Measurements from ENCODE around the gene NTF4.
"Not testable (repeated sequence)": the region's sequence is repeated elsewhere in the genome, so short reads cannot be mapped to it uniquely, and the experiment has no call there.

NTF4 gene

DNA sequence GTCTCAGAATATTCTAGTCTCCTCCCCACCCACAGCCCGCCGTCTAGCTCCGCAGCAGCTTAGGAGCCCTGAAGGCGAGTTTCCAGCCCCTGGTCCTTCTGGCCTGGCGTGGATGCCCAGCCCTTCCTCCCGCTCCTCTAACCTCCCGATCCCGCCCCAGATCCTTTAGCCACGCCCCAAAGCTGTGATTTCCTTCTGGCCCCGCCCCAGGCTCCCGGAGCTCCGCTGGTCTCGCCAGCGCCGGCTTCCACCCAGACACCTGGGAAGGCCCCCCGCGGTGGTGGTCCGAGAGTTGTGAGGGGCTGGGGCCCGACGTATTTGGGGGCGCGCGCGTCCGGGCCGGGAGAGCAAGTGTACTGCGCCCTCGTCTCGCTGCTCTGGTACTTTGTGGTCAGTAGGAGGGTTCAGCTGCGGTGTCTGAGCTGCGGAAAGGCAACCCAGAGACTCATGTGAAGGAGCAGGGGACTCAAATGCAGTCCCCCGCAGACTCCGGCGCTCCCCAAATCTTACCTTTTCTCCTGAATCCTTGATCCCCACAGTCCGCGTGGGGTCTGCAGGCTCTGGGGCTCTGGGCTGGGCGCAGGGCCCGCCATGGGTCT is 6.9 kb downstream of the NTF4 start, which contains the start of gene CGB7:
Gene CGB7, minus strand, starts transcription at position 114 of the 599 bp plus-strand sequence. CDS start 2,374 bp downstream, outside the sequence.
- no peak within 1 kb of the TSS for H3K27ac ChIP-seq (ENCODE audit: insufficient read depth in 1 of 2, low read depth in 1 of 2, low read length in 2 of 2, poor library complexity in 1 of 2, severe bottlenecking in 2 of 2)
- peak in 1 of 3 donors; percentile 29 for DNase-seq
- no peaks in the 10 kb centered on the region for H3K9me3 ChIP-seq (ENCODE audit: control extremely low read depth in 1 of 5, control insufficient read depth in 4 of 5, insufficient read depth in 2 of 5, low read depth in 1 of 5, low read length in 4 of 5)
- peaks cover 0 to 25% (median 19%) of the 10 kb centered on the region in 4 experiments for H3K4me1 ChIP-seq (ENCODE audit: control extremely low read depth in 1 of 4, control insufficient read depth in 4 of 4, insufficient read depth in 4 of 4, low read length in 3 of 4)
- peak within 1 kb of the TSS in 6 of 7 experiments; percentile 33 to 74 (median 56) for H3K4me3 ChIP-seq (ENCODE audit: control insufficient read depth in 1 of 7, extremely low read depth in 1 of 7, insufficient read depth in 4 of 7, low read depth in 2 of 7, low read length in 6 of 7)
- no peaks in the 10 kb centered on the region for H3K36me3 ChIP-seq (ENCODE audit: control insufficient read depth in 4 of 4, insufficient read depth in 4 of 4, low read length in 3 of 4)
- H3K27me3 ChIP-seq (replicated peaks in 2 of 5; ENCODE audit: control insufficient read depth in 4 of 5, insufficient read depth in 5 of 5, low read length in 4 of 5): peaks cover 0 to 73% (median 16%) of the 10 kb centered on the region in 5 experiments
- 4% methylated on average over 32 of the region's 38 CpGs for WGBS (ENCODE audit: insufficient coverage)
- CTCF ChIA-PET: interaction anchor here (1.5 kb wide), 1 partner anchor 16 kb away, joined by 3 read pairs; no protein-coding TSS in a partner anchor
- POLR2A ChIA-PET: interaction anchor here (0.6 kb wide), 1 partner anchor 48 kb away, joined by 6 read pairs; no protein-coding TSS in a partner anchor

DNA sequence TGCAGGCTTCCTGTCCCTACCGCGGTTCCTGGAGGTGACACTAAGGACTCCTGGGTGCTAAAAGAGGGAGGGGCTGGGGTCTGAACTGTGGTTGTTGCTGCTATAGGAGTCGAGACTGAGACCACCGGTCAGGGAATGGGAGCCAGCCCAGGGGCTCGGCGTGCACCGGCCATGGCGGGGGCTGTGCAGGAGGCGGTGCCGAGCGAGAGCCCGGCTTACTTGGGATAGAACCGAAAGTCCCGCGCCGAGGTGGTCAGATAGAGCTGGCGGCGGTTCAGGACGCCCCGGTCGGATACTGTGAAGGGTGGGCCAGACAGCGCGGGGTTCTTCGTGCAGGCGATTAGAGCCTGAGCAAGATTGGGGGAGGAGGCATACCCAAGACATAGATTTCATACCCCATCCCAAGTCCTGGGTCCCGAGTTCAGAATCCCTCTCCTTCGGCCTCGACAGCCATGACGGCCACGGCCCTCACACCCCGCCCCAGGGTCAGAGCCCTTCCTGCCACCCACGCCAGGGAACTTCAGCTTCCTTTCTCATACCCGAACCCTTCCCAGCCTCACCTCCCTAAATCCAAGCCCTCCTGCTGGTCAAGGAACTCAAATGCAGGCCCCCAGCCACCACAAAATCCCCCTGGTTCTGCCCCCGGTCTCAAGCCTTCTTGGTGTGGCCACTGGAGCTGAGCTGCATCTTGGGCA is 7.6 kb downstream of the NTF4 start:
- 2% methylated on average over 24 of the region's 34 CpGs for WGBS (ENCODE audit: insufficient coverage)
- peak overlapping the region in 6 of 7 experiments; percentile 33 to 74 (median 56) for H3K4me3 ChIP-seq (ENCODE audit: control insufficient read depth in 1 of 7, extremely low read depth in 1 of 7, insufficient read depth in 4 of 7, low read depth in 2 of 7, low read length in 6 of 7)
- H3K36me3 ChIP-seq (ENCODE audit: control insufficient read depth in 4 of 4, insufficient read depth in 4 of 4, low read length in 3 of 4); DNase-seq; H3K27ac ChIP-seq (ENCODE audit: insufficient read depth in 1 of 2, low read depth in 1 of 2, low read length in 2 of 2, poor library complexity in 1 of 2, severe bottlenecking in 2 of 2); H3K9me3 ChIP-seq (ENCODE audit: control extremely low read depth in 1 of 5, control insufficient read depth in 4 of 5, insufficient read depth in 2 of 5, low read depth in 1 of 5, low read length in 4 of 5): not testable (repeated sequence)
- POLR2A ChIA-PET: interaction anchor here (0.6 kb wide), 1 partner anchor 47 kb away, joined by 6 read pairs; no protein-coding TSS in a partner anchor
- peaks cover 0 to 25% (median 19%) of the 10 kb centered on the region in 4 experiments for H3K4me1 ChIP-seq (ENCODE audit: control extremely low read depth in 1 of 4, control insufficient read depth in 4 of 4, insufficient read depth in 4 of 4, low read length in 3 of 4)
- H3K27me3 ChIP-seq (replicated peaks in 2 of 5; ENCODE audit: control insufficient read depth in 4 of 5, insufficient read depth in 5 of 5, low read length in 4 of 5): peaks cover 0 to 67% (median 16%) of the 10 kb centered on the region in 5 experiments
- CTCF ChIA-PET: interaction anchor here (0.6 to 1.5 kb wide), 2 partner anchors 16 to 124 kb away, joined by 3 read pairs; no protein-coding TSS in a partner anchor

DNA sequence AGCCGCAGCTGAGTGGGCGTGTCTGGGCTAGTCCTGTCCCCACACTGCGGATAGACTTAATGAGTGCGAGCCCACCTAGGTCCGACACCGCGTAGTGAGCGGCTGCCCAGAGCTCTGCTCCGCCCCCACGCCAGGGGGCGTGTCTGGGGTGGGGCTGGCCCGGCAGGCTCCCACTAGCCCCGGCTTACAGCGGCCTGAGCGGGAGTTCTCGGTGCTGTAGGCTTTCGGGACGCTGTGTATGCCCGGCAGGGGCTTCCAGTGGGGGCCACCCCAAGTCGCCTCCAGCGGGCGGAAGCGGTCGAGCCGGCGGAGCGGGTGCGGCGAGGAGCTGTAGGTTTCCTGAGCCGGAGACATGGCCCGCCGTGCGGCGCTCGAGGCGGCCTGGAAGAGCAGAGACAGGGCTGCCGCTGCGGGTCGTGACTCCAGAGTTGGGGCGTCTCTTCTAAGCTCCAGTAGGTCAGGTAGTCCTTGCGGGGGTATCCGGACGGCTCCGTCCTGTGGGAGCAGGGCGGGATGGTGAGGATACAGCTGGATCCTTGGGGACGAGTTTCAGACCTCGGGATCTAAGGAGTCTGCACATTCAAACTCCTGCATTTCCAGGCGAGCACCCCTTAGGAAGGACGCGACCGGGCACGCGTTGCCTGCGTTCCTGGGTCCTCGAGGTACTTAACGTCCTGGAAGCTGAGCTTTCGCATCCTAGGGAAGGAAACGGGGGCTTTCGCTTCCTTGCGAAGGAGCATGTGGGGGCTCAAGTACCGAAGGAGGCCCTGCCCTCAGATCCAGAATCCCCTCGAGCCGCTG is 8.3 kb downstream of the NTF4 start:
- peak; percentile 14 to 61 (median 50) for DNase-seq
- WGBS (ENCODE audit: insufficient coverage): 2% methylated on average over 46 of the region's 63 CpGs
- Histone ChIP-seq H3K27ac (ENCODE audit: insufficient read depth in 1 of 2, low read depth in 1 of 2, low read length in 2 of 2, poor library complexity in 1 of 2, severe bottlenecking in 2 of 2) (no peak overlapping the region), H3K4me3 (ENCODE audit: control insufficient read depth in 1 of 7, extremely low read depth in 1 of 7, insufficient read depth in 4 of 7, low read depth in 2 of 7, low read length in 6 of 7) (peak overlapping the region; percentile 33 to 74 (median 51)), H3K27me3 (replicated peaks in 2 of 5; ENCODE audit: control insufficient read depth in 4 of 5, insufficient read depth in 5 of 5, low read length in 4 of 5) (peaks cover 0 to 59% (median 11%) of the 10 kb centered on the region in 5 experiments), H3K4me1 (ENCODE audit: control extremely low read depth in 1 of 4, control insufficient read depth in 4 of 4, insufficient read depth in 4 of 4, low read length in 3 of 4) (peaks cover 0 to 25% (median 17%) of the 10 kb centered on the region in 4 experiments), H3K9me3 (ENCODE audit: control extremely low read depth in 1 of 5, control insufficient read depth in 4 of 5, insufficient read depth in 2 of 5, low read depth in 1 of 5, low read length in 4 of 5) (no peaks in the 10 kb centered on the region), H3K36me3 (ENCODE audit: control insufficient read depth in 4 of 4, insufficient read depth in 4 of 4, low read length in 3 of 4) (no peaks in the 10 kb centered on the region)
- CTCF ChIA-PET: interaction anchor here (0.6 to 1.5 kb wide), 2 partner anchors 17 to 124 kb away, joined by 3 read pairs; no protein-coding TSS in a partner anchor
- POLR2A ChIA-PET: no interaction called here

DNA sequence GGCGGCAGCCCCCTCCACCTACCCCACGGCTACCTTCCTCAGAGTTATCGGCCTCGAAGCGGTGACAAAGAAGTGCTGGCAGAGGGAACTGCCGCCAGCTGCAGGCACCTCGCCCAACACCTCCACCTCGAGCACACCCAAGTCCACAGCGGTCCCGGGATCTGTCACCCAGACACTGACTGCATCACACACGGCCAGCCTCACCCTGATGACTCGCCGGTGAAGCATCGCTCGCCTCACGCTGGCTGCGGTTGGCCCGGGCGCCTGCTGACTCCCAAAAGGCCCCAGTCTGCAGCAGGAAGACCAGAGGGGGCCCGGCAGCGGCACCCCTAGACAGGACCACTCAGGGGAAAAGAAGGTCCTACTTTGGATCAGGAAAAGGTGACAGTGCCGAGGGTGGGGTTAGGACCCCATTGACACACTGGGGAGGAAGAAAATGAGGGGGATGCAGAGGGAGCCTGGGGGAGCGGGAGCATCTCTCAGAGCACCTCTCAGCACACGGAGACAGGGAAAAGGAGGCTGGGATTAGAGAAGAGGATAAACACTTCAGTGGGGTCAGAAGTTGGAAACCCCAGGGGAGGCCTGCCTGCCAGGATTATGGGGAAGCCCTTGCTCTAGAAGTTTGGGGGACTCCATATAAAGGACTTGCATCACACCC is 14.1 kb downstream of the NTF4 start:
- DNase-seq; H3K9me3 ChIP-seq (ENCODE audit: control extremely low read depth in 1 of 5, control insufficient read depth in 4 of 5, insufficient read depth in 2 of 5, low read depth in 1 of 5, low read length in 4 of 5); H3K27ac ChIP-seq (ENCODE audit: insufficient read depth in 1 of 2, low read depth in 1 of 2, low read length in 2 of 2, poor library complexity in 1 of 2, severe bottlenecking in 2 of 2); H3K4me1 ChIP-seq (ENCODE audit: control extremely low read depth in 1 of 4, control insufficient read depth in 4 of 4, insufficient read depth in 4 of 4, low read length in 3 of 4); H3K27me3 ChIP-seq (replicated peaks in 2 of 5; ENCODE audit: control insufficient read depth in 4 of 5, insufficient read depth in 5 of 5, low read length in 4 of 5); H3K4me3 ChIP-seq (ENCODE audit: control insufficient read depth in 1 of 7, extremely low read depth in 1 of 7, insufficient read depth in 4 of 7, low read depth in 2 of 7, low read length in 6 of 7); H3K36me3 ChIP-seq (ENCODE audit: control insufficient read depth in 4 of 4, insufficient read depth in 4 of 4, low read length in 3 of 4); POLR2A ChIA-PET: not testable (repeated sequence)
- 92% methylated on average over 22 of the region's 24 CpGs for WGBS (ENCODE audit: insufficient coverage)
- CTCF ChIA-PET: interaction anchor here (0.8 kb wide), 1 partner anchor 10 kb away, joined by 3 read pairs; no protein-coding TSS in a partner anchor

DNA sequence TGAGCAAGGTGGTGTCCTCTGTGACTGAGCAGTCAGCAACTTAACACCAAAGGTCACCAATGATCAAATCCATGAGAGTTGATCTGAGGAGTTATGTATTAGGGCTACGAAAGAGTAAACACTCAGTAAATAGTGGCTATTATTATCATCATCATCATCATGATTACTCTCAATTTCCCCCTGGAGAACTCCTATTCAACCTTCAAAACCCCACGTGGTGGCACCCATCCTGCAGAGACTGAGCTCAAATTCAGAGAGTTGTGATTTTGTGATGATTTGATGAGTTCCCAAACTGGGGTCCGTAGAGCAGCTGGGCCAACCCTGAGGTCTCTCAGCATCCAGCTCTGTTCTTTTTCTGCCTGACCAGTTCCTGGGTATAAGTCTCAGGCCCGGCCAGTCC is 14.8 kb downstream of the NTF4 start:
- H3K36me3 ChIP-seq (ENCODE audit: control insufficient read depth in 4 of 4, insufficient read depth in 4 of 4, low read length in 3 of 4); H3K27ac ChIP-seq (ENCODE audit: insufficient read depth in 1 of 2, low read depth in 1 of 2, low read length in 2 of 2, poor library complexity in 1 of 2, severe bottlenecking in 2 of 2); H3K4me3 ChIP-seq (ENCODE audit: control insufficient read depth in 1 of 7, extremely low read depth in 1 of 7, insufficient read depth in 4 of 7, low read depth in 2 of 7, low read length in 6 of 7); POLR2A ChIA-PET; H3K4me1 ChIP-seq (ENCODE audit: control extremely low read depth in 1 of 4, control insufficient read depth in 4 of 4, insufficient read depth in 4 of 4, low read length in 3 of 4); H3K9me3 ChIP-seq (ENCODE audit: control extremely low read depth in 1 of 5, control insufficient read depth in 4 of 5, insufficient read depth in 2 of 5, low read depth in 1 of 5, low read length in 4 of 5); H3K27me3 ChIP-seq (replicated peaks in 2 of 5; ENCODE audit: control insufficient read depth in 4 of 5, insufficient read depth in 5 of 5, low read length in 4 of 5); DNase-seq: not testable (repeated sequence)
- CTCF ChIA-PET: interaction anchor here (0.8 kb wide), 1 partner anchor 11 kb away, joined by 3 read pairs; no protein-coding TSS in a partner anchor
- WGBS (ENCODE audit: insufficient coverage): no CpG with 5 or more reads among the region's 4 CpGs

DNA sequence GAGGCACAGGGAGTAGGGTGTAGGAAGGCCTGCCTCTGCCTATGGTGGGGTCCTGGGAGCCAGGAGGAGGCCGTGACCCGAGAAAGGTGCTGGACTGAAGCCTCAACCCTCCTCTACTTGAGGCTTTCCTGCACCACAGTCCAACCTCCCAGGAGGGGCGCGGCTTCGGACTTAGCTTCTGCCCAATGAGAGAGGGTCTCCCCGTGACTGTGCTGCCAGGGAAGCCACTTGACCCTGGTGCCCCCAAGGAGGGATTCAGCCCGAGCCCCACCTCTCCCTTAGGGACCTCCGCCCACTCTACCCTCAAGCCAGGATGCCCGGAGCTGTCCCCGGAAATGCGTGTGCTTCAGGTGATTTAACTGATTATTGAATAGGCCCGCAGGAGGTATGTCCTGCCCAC is 15.6 kb downstream of the NTF4 start, which contains the start of gene CGB8:
Gene CGB8, minus strand, starts transcription at position 101 of the 400 bp plus-strand sequence. CDS start 372 bp downstream, outside the sequence.
- CTCF ChIA-PET; H3K9me3 ChIP-seq (ENCODE audit: control extremely low read depth in 1 of 5, control insufficient read depth in 4 of 5, insufficient read depth in 2 of 5, low read depth in 1 of 5, low read length in 4 of 5); H3K36me3 ChIP-seq (ENCODE audit: control insufficient read depth in 4 of 4, insufficient read depth in 4 of 4, low read length in 3 of 4); DNase-seq; H3K4me3 ChIP-seq (ENCODE audit: control insufficient read depth in 1 of 7, extremely low read depth in 1 of 7, insufficient read depth in 4 of 7, low read depth in 2 of 7, low read length in 6 of 7); H3K4me1 ChIP-seq (ENCODE audit: control extremely low read depth in 1 of 4, control insufficient read depth in 4 of 4, insufficient read depth in 4 of 4, low read length in 3 of 4); H3K27me3 ChIP-seq (replicated peaks in 2 of 5; ENCODE audit: control insufficient read depth in 4 of 5, insufficient read depth in 5 of 5, low read length in 4 of 5); POLR2A ChIA-PET; H3K27ac ChIP-seq (ENCODE audit: insufficient read depth in 1 of 2, low read depth in 1 of 2, low read length in 2 of 2, poor library complexity in 1 of 2, severe bottlenecking in 2 of 2): not testable (repeated sequence)
- 89% methylated on average over 5 of the region's 12 CpGs for WGBS (ENCODE audit: insufficient coverage)

All from common myeloid progenitor, CD34-positive (primary cell).